Left ventricle myocardium inferior (tissue), 1 donor: ENCODE data around the gene MTHFS. TPM values are rescaled to one million over a fixed set of nuclear protein-coding genes. Genes with fewer than 3 reads are reported as not detected.

ENCODE experiments used
- DNase-seq: peaks from one replicate; pipeline ENCODE4 v3.0.0-alpha.2; 2020
- H3K27ac ChIP-seq: fragments of 200-600 bp; replicated peaks from 2 replicates; pipeline ENCODE4 v1.8.0; 2021
- H3K27me3 ChIP-seq: fragments of 200-600 bp; 2 replicates; pipeline ENCODE4 v1.8.0; 2021; ENCODE audit warnings: low read depth
- H3K36me3 ChIP-seq: fragments of 200-600 bp; 2 replicates; pipeline ENCODE4 v1.8.0; 2021
- H3K4me1 ChIP-seq: fragments of 200-600 bp; 2 replicates; pipeline ENCODE4 v1.8.0; 2021
- H3K4me3 ChIP-seq: fragments of 200-600 bp; 2 replicates; pipeline ENCODE4 v1.8.0; 2021; ENCODE audit warnings: mild to moderate bottlenecking, moderate library complexity
- H3K9me3 ChIP-seq: fragments of 200-600 bp; replicated peaks from 2 replicates; pipeline ENCODE4 v1.8.0; 2021
- CTCF ChIP-seq: fragments of 200-600 bp; IDR thresholded peaks from 2 replicates; pipeline ENCODE4 v1.8.0; 2021; ENCODE audit warnings: antibody characterized with exemption, mild to moderate bottlenecking, borderline replicate concordance
- intact Hi-C: fragments of 100-400 bp; cut with micrococcal nuclease; formaldehyde crosslinking; loops from one replicate; pipeline ENCODE4 v1.11.0; 2022
- total RNA-seq: library from RNA; stranded (reverse); fragmentation: NEBNext Ultra II Directional; extraction: Animal tissue kit (Norgen Biotek cat#: 25700); gene quantifications from one replicate; pipeline ENCODE4 v1.2.1, GENCODE V29; 2021
- donor health status: DM: no; HTN: yes; CAD: no; lungs with severe emphysema.

Gene MTHFS
- total RNA-seq, 1 donor from 2014 or later = 21.4 TPM

GRCh38 chr15:79849789-79850188, 47.0 kb downstream of the MTHFS start:
- TF ChIP-seq CTCF = peak; percentile 53
- Histone ChIP-seq H3K4me3 (no peak overlapping the region), H3K27ac (no peak overlapping the region), H3K9me3 (no peaks in the 10 kb centered on the region), H3K36me3 (peaks cover 10% of the 10 kb centered on the region), H3K4me1 (no peaks in the 10 kb centered on the region), H3K27me3 (no peaks in the 10 kb centered on the region)
- no peak for DNase-seq
- intact Hi-C loops = loop anchor here (5.0 kb wide), 1 partner anchor 467 kb away; no protein-coding TSS in a partner anchor

- TF ChIP-seq CTCF = no peak
- Histone ChIP-seq H3K36me3 (peaks cover 14% of the 10 kb centered on the region), H3K27me3 (no peaks in the 10 kb centered on the region), H3K4me1 (no peaks in the 10 kb centered on the region), H3K4me3 (no peak overlapping the region), H3K27ac (no peak overlapping the region), H3K9me3 (no peaks in the 10 kb centered on the region)
- DNase-seq = no peak
- intact Hi-C loops = no loop called here
Measured at GRCh38 chr15:79846539-79846938, 50.3 kb downstream of the MTHFS start.

- no peak for DNase-seq
- no peak for TF ChIP-seq CTCF
- H3K4me1 ChIP-seq = no peaks in the 10 kb centered on the region
- H3K27me3 ChIP-seq = no peaks in the 10 kb centered on the region
- no peak overlapping the region for H3K27ac ChIP-seq
- intact Hi-C loops = no loop called here
- no peak overlapping the region for H3K4me3 ChIP-seq
- H3K9me3 ChIP-seq = no peaks in the 10 kb centered on the region
- H3K36me3 ChIP-seq = peaks cover 19% of the 10 kb centered on the region
Measured at GRCh38 chr15:79844221-79844620, 52.6 kb downstream of the MTHFS start.

GRCh38 chr15:79837846-79838245, 59.0 kb downstream of the MTHFS start:
- Histone ChIP-seq H3K36me3 (peaks cover 9% of the 10 kb centered on the region), H3K4me3 (no peak overlapping the region), H3K4me1 (peaks cover 8% of the 10 kb centered on the region), H3K27me3 (no peaks in the 10 kb centered on the region), H3K9me3 (no peaks in the 10 kb centered on the region), H3K27ac (no peak overlapping the region)
- no peak for TF ChIP-seq CTCF
- intact Hi-C loops = no loop called here
- no peak for DNase-seq

- Histone ChIP-seq H3K9me3 (no peaks in the 10 kb centered on the region), H3K4me3 (no peak overlapping the region), H3K27me3 (no peaks in the 10 kb centered on the region), H3K27ac (no peak overlapping the region), H3K4me1 (peaks cover 8% of the 10 kb centered on the region), H3K36me3 (peaks cover 4% of the 10 kb centered on the region)
- no peak for DNase-seq
- TF ChIP-seq CTCF = no peak
- intact Hi-C loops = no loop called here
Measured at GRCh38 chr15:79834495-79834894, 62.3 kb downstream of the MTHFS start.
